OCI-LY3 (cell line): ENCODE data around the gene RXRA.

ENCODE experiments used
- H2AFZ ChIP-seq: fragments of 200-600, 300-600 bp; shearing (Covaris generic); 2 replicates; pipeline ENCODE4 v1.6.0; 2014; ENCODE audit warnings: antibody characterized with exemption, low read depth, low read length
- H3K27ac ChIP-seq: fragments of 200-600, 300-600 bp; sonication (generic); 2 replicates; pipeline ENCODE4 v1.5.1; 2014; ENCODE audit warnings: mild to moderate bottlenecking, low read length, moderate library complexity, mixed read lengths
- H3K27me3 ChIP-seq: fragments of 200-600, 300-600 bp; sonication (generic); 2 replicates; pipeline ENCODE4 v1.6.1; 2014; ENCODE audit warnings: low read depth, low read length, mixed read lengths
- H3K36me3 ChIP-seq: fragments of 200-600, 300-600 bp; sonication (generic); replicated peaks from 2 replicates; pipeline ENCODE3; 2014; ENCODE audit warnings: low read depth, low read length, mixed read lengths
- H3K4me1 ChIP-seq: fragments of 300-600, 200-600 bp; sonication (generic); 2 replicates; pipeline ENCODE4 v1.6.1; 2014; ENCODE audit warnings: low read length, mixed read lengths
- H3K4me2 ChIP-seq: fragments of 200-600, 300-600 bp; sonication (generic); 2 replicates; pipeline ENCODE4 v1.6.1; 2014; ENCODE audit warnings: low read length, mixed read lengths
- H3K4me3 ChIP-seq: fragments of 300-600, 200-600 bp; sonication (generic); 2 replicates; pipeline ENCODE4 v1.5.1; 2014; ENCODE audit warnings: antibody characterized with exemption, mild to moderate bottlenecking, low read length, moderate library complexity
- H3K79me2 ChIP-seq: fragments of 300-600, 200-600 bp; shearing (Covaris generic); 2 replicates; pipeline ENCODE4 v1.6.1; 2014; ENCODE audit warnings: mild to moderate bottlenecking, low read length, mixed read lengths
- H3K9ac ChIP-seq: fragments of 300-600, 200-600 bp; shearing (Covaris generic); 2 replicates; pipeline ENCODE4 v1.6.0; 2014; ENCODE audit warnings: mild to moderate bottlenecking, low read length, moderate library complexity
- H3K9me3 ChIP-seq: fragments of 200-600, 300-600 bp; shearing (Covaris generic); 2 replicates; pipeline ENCODE4 v1.6.1; 2014; ENCODE audit warnings: low read length, mixed read lengths; ENCODE audit not compliant: insufficient read depth
- H4K20me1 ChIP-seq: fragments of 200-600, 300-600 bp; sonication (generic); 2 replicates; pipeline ENCODE4 v1.6.1; 2016; ENCODE audit warnings: low read length, mixed read lengths; ENCODE audit not compliant: insufficient read depth
- EZH2phosphoT487 ChIP-seq: fragments of 200-600 bp; shearing (Covaris generic); IDR thresholded peaks from 2 replicates; pipeline ENCODE4 v1.6.1; 2018; ENCODE audit warnings: antibody characterized with exemption, mixed run types, low read depth
- TF ChIP-seq, protein P1 (sequence below): fragments of 200-600, 300-600 bp; sonication (generic); IDR thresholded peaks from 2 replicates; pipeline ENCODE4 v1.5.1; 2014; ENCODE audit warnings: antibody characterized with exemption, low read length, low read depth

RXRA gene

DNA sequence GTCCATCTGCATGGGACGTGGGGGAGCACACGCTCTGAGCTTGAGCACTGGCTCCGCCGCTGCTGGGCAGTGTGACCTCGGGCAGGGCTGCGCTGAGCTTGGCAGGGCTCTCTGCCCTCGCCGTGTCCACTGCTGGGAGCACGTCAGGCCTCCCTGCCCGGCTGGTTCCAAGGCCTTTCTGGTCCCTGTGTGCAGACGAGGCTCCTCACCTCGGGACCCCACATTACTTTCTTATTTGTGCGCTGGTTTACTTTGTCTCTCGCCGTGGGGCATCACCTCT, 43.9 kb downstream of the RXRA start:
- H2AFZ ChIP-seq: no peak overlapping the region
- H3K4me2 ChIP-seq: no peak overlapping the region
- TF ChIP-seq, protein P1, sequence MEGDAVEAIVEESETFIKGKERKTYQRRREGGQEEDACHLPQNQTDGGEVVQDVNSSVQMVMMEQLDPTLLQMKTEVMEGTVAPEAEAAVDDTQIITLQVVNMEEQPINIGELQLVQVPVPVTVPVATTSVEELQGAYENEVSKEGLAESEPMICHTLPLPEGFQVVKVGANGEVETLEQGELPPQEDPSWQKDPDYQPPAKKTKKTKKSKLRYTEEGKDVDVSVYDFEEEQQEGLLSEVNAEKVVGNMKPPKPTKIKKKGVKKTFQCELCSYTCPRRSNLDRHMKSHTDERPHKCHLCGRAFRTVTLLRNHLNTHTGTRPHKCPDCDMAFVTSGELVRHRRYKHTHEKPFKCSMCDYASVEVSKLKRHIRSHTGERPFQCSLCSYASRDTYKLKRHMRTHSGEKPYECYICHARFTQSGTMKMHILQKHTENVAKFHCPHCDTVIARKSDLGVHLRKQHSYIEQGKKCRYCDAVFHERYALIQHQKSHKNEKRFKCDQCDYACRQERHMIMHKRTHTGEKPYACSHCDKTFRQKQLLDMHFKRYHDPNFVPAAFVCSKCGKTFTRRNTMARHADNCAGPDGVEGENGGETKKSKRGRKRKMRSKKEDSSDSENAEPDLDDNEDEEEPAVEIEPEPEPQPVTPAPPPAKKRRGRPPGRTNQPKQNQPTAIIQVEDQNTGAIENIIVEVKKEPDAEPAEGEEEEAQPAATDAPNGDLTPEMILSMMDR: no peak
- TF ChIP-seq EZH2phosphoT487: no peak
- H4K20me1 ChIP-seq: peaks cover 63% of the 10 kb centered on the region
- peaks cover 32% of the 10 kb centered on the region for H3K4me1 ChIP-seq
- H3K9ac ChIP-seq: no peak overlapping the region
- H3K36me3 ChIP-seq: no peaks in the 10 kb centered on the region
- H3K79me2 ChIP-seq: peaks cover 13% of the 10 kb centered on the region
- H3K9me3 ChIP-seq: no peaks in the 10 kb centered on the region
- no peaks in the 10 kb centered on the region for H3K27me3 ChIP-seq
- H3K4me3 ChIP-seq: no peak overlapping the region
- H3K27ac ChIP-seq: no peak overlapping the region

DNA sequence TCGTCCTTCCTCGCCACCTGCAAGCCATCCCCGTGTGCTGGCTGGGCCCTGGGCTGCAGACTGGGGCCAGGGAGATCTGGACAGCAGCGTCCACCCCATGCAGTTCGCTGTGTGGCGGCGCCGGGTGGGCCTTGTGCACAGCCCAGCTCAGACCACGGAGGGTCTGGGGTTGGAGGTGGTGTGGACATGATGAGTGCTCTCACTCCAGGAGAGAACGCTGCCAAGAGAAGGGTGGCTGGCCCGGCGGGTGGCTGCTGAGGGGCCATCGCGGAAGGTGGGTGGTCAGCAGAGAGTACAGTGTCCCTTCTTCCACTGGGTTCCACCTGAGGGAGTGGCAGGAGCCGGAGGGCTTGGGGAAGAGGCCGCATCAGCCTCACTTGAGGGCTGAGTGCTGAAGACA, 44.4 kb downstream of the RXRA start:
- Histone ChIP-seq H2AFZ (no peak overlapping the region), H3K4me1 (peaks cover 32% of the 10 kb centered on the region), H4K20me1 (peaks cover 62% of the 10 kb centered on the region), H3K27me3 (no peaks in the 10 kb centered on the region), H3K36me3 (no peaks in the 10 kb centered on the region), H3K4me3 (no peak overlapping the region), H3K4me2 (no peak overlapping the region), H3K9ac (no peak overlapping the region), H3K9me3 (no peaks in the 10 kb centered on the region), H3K79me2 (peaks cover 11% of the 10 kb centered on the region), H3K27ac (no peak overlapping the region)
- TF ChIP-seq EZH2phosphoT487: no peak
- TF ChIP-seq, protein P1: no peak

DNA sequence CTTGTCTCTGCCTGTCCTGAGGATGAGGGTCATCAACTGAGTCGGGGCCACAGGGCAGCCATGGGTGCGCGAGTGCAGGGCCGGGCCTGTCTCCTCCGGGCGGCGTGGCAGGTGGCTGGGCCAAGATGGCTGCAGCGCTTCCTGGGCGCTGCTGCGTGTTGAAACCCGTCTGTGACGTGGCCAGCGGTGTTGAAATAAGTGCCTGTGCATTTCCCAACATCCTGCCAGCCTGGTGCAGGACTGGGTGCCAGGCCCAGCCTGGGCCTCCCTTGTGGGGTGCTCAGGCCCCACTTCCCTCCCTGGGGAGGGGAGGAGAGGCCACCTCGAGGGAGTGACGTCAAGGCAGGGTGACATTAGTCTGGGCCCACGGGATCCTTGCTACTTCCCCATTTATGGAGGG, 45.5 kb downstream of the RXRA start:
- no peak overlapping the region for H3K9ac ChIP-seq
- no peaks in the 10 kb centered on the region for H3K36me3 ChIP-seq
- H3K4me3 ChIP-seq: no peak overlapping the region
- peaks cover 52% of the 10 kb centered on the region for H4K20me1 ChIP-seq
- no peaks in the 10 kb centered on the region for H3K27me3 ChIP-seq
- H3K4me1 ChIP-seq: peaks cover 23% of the 10 kb centered on the region
- peaks cover 11% of the 10 kb centered on the region for H3K79me2 ChIP-seq
- H3K27ac ChIP-seq: no peak overlapping the region
- no peak overlapping the region for H3K4me2 ChIP-seq
- H2AFZ ChIP-seq: no peak overlapping the region
- no peak for TF ChIP-seq EZH2phosphoT487
- TF ChIP-seq, protein P1: no peak
- no peaks in the 10 kb centered on the region for H3K9me3 ChIP-seq

DNA sequence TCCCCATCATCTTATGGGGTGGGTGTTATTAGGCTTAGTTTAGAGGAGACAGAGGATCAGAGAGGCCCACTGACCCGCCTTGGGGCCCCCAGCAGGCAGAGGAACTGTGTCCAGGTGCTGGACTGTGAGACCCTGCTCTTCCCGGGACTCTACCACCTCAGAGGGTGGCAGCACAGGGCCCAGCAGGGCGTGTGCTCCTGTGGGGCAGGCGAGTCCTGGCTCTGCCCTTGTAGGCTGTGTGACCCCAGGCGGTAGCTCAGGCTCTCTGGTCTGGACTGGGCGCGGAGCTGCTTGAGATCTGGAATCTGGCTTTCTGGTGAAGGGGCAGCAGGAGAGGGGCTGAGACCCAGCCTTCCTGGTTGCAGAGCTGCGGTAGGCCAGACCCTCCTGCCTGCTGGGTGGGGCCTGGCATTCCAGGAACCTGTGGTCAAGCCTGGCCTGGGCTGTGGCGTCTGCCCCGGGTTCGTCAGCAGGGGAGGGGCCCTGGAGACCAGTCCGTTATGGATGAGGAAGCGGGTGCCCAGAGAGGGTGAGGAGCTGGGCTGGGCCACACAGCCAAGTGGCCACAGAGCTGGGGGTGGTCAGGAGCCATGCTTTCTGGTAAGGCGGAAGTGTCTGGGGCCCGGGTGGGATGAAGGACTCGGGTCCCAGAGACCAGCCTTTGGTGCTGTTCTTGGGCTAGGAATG, 46.5 kb downstream of the RXRA start:
- peaks cover 11% of the 10 kb centered on the region for H3K79me2 ChIP-seq
- H4K20me1 ChIP-seq: peaks cover 48% of the 10 kb centered on the region
- no peak overlapping the region for H3K9ac ChIP-seq
- no peak overlapping the region for H3K4me3 ChIP-seq
- no peak overlapping the region for H3K4me2 ChIP-seq
- H3K36me3 ChIP-seq: no peaks in the 10 kb centered on the region
- H3K27me3 ChIP-seq: no peaks in the 10 kb centered on the region
- no peak overlapping the region for H2AFZ ChIP-seq
- no peak for TF ChIP-seq EZH2phosphoT487
- no peaks in the 10 kb centered on the region for H3K9me3 ChIP-seq
- no peak overlapping the region for H3K27ac ChIP-seq
- peaks cover 23% of the 10 kb centered on the region for H3K4me1 ChIP-seq
